ENCODE results near the gene LHFPL3.

- TF ChIP-seq CTCF (IDR thresholded peaks at IDR 0.05) (no peak), POLR2A (IDR thresholded peaks at IDR 0.05) (no peak)
These were observed 205.7 kb downstream of the LHFPL3 start for GRCh38 chr7:104534149-104534548.

Measured in thyroid gland (tissue), 4 donors.